Measurements from ENCODE around the gene ENHO. TPM values are rescaled to one million over a fixed set of nuclear protein-coding genes. Genes with fewer than 3 reads are reported as not detected.

Gene ENHO
- 18.0 TPM for polyA plus RNA-seq (2013, experiment 1 of 2)
- polyA plus RNA-seq (2013, experiment 2 of 2): 16.3 TPM

GRCh38 chr9:34522971-34523797 lies at the start of gene ENHO:
ENHO (minus strand) TSS chr9:34522990; CDS start chr9:34521695, 1,295 bp downstream.
- H3K14ac ChIP-seq (ENCODE audit: low read length): peak within 1 kb of the TSS; percentile 67
- peaks cover 7 to 11% of the 10 kb centered on the region in 2 donors for H3K4me1 ChIP-seq (ENCODE audit: control insufficient read depth in 2 of 2, insufficient read depth in 1 of 2, low read depth in 1 of 2, low read length in 2 of 2)
- H3K9ac ChIP-seq (ENCODE audit: low read depth, low read length, poor library complexity): peak within 1 kb of the TSS; percentile 82
- H3K27ac ChIP-seq (replicated peaks; ENCODE audit: low read length): no peak within 1 kb of the TSS
- no peaks in the 10 kb centered on the region for H3K36me3 ChIP-seq (replicated peaks in 1 of 2; ENCODE audit: control insufficient read depth in 2 of 2, insufficient read depth in 2 of 2, low read length in 2 of 2)
- H2BK120ac ChIP-seq (ENCODE audit: low read depth, low read length): peak within 1 kb of the TSS; percentile 1
- H2BK12ac ChIP-seq (ENCODE audit: low read length): peak within 1 kb of the TSS; percentile 64
- peak within 1 kb of the TSS; percentile 19 for H2BK5ac ChIP-seq (ENCODE audit: low read length)
- peak within 1 kb of the TSS; percentile 98 for H2AFZ ChIP-seq (ENCODE audit: low read length)
- H3K4me2 ChIP-seq (ENCODE audit: insufficient read depth, low read length, poor library complexity, severe bottlenecking): peak within 1 kb of the TSS; percentile 96
- H3K9me3 ChIP-seq (replicated peaks in 1 of 2; ENCODE audit: control insufficient read depth in 2 of 2, insufficient read depth in 1 of 2, low read depth in 1 of 2, low read length in 2 of 2): no peaks in the 10 kb centered on the region
- H4K8ac ChIP-seq (ENCODE audit: low read depth, low read length): no peak within 1 kb of the TSS
- H3K18ac ChIP-seq (ENCODE audit: low read length): peak within 1 kb of the TSS; percentile 97
- H3K27me3 ChIP-seq (ENCODE audit: control insufficient read depth in 3 of 3, insufficient read depth in 3 of 3, low read depth in 1 of 3, low read length in 3 of 3): peaks cover 0 to 16% (median 6%) of the 10 kb centered on the region in 3 experiments
- peak within 1 kb of the TSS; percentile 76 for H2AK5ac ChIP-seq (ENCODE audit: low read depth, low read length)
- no peak within 1 kb of the TSS for H3K4ac ChIP-seq (ENCODE audit: low read length)
- no peak within 1 kb of the TSS for H4K91ac ChIP-seq (ENCODE audit: low read depth, low read length, poor library complexity)
- H3K4me3 ChIP-seq (ENCODE audit: low read length in 2 of 2): peak within 1 kb of the TSS; percentile 57 to 82
- peak within 1 kb of the TSS; percentile 42 for H2BK15ac ChIP-seq (ENCODE audit: low read length)
- H3K23ac ChIP-seq (ENCODE audit: low read depth, low read length, poor library complexity): peak within 1 kb of the TSS; percentile 32
- DNase-seq (ENCODE audit: low spot score): peak; percentile 93
- H3K79me1 ChIP-seq (ENCODE audit: low read depth, low read length): no peaks in the 10 kb centered on the region
- no CpG with 5 or more reads among the region's 63 CpGs for WGBS, 2 donors (ENCODE audit: extremely low coverage in 2 of 2, insufficient read length in 2 of 2, insufficient replicate concordance in 1 of 2)

GRCh38 chr9:34572092-34572491 lies 49.3 kb upstream of the ENHO start:
- Histone ChIP-seq H2AFZ (ENCODE audit: low read length) (no peak overlapping the region), H2BK5ac (ENCODE audit: low read length) (no peak overlapping the region), H3K4me1 (ENCODE audit: control insufficient read depth in 2 of 2, insufficient read depth in 1 of 2, low read depth in 1 of 2, low read length in 2 of 2) (peaks cover 53 to 60% of the 10 kb centered on the region in 2 donors), H2AK5ac (ENCODE audit: low read depth, low read length) (peak overlapping the region; percentile 7), H4K91ac (ENCODE audit: low read depth, low read length, poor library complexity) (no peak overlapping the region), H3K14ac (ENCODE audit: low read length) (no peak overlapping the region), H2BK15ac (ENCODE audit: low read length) (no peak overlapping the region), H2BK12ac (ENCODE audit: low read length) (no peak overlapping the region), H3K4me3 (ENCODE audit: low read length in 2 of 2) (no peak overlapping the region), H3K27me3 (ENCODE audit: control insufficient read depth in 3 of 3, insufficient read depth in 3 of 3, low read depth in 1 of 3, low read length in 3 of 3) (no peaks in the 10 kb centered on the region), H4K8ac (ENCODE audit: low read depth, low read length) (no peak overlapping the region), H3K36me3 (replicated peaks in 1 of 2; ENCODE audit: control insufficient read depth in 2 of 2, insufficient read depth in 2 of 2, low read length in 2 of 2) (peaks cover 10 to 90% of the 10 kb centered on the region in 2 donors), H3K18ac (ENCODE audit: low read length) (no peak overlapping the region), H3K4ac (ENCODE audit: low read length) (no peak overlapping the region), H3K79me1 (ENCODE audit: low read depth, low read length) (peaks cover 7% of the 10 kb centered on the region), H3K4me2 (ENCODE audit: insufficient read depth, low read length, poor library complexity, severe bottlenecking) (no peak overlapping the region), H3K9me3 (replicated peaks in 1 of 2; ENCODE audit: control insufficient read depth in 2 of 2, insufficient read depth in 1 of 2, low read depth in 1 of 2, low read length in 2 of 2) (peaks cover 0 to 2% of the 10 kb centered on the region in 2 donors), H3K23ac (ENCODE audit: low read depth, low read length, poor library complexity) (no peak overlapping the region), H2BK120ac (ENCODE audit: low read depth, low read length) (no peak overlapping the region), H3K27ac (replicated peaks; ENCODE audit: low read length) (no peak overlapping the region), H3K9ac (ENCODE audit: low read depth, low read length, poor library complexity) (no peak overlapping the region)
- no peak for DNase-seq (ENCODE audit: low spot score)

- Histone ChIP-seq H3K27ac (replicated peaks; ENCODE audit: low read length) (no peak overlapping the region), H3K23ac (ENCODE audit: low read depth, low read length, poor library complexity) (no peak overlapping the region), H2BK15ac (ENCODE audit: low read length) (no peak overlapping the region), H3K18ac (ENCODE audit: low read length) (peak overlapping the region; percentile 81), H3K4me2 (ENCODE audit: insufficient read depth, low read length, poor library complexity, severe bottlenecking) (no peak overlapping the region), H3K14ac (ENCODE audit: low read length) (no peak overlapping the region), H4K8ac (ENCODE audit: low read depth, low read length) (no peak overlapping the region), H4K91ac (ENCODE audit: low read depth, low read length, poor library complexity) (no peak overlapping the region), H3K4me3 (ENCODE audit: low read length in 2 of 2) (no peak overlapping the region), H2BK120ac (ENCODE audit: low read depth, low read length) (no peak overlapping the region), H3K9me3 (replicated peaks in 1 of 2; ENCODE audit: control insufficient read depth in 2 of 2, insufficient read depth in 1 of 2, low read depth in 1 of 2, low read length in 2 of 2) (peaks cover 0 to 2% of the 10 kb centered on the region in 2 donors), H3K36me3 (replicated peaks in 1 of 2; ENCODE audit: control insufficient read depth in 2 of 2, insufficient read depth in 2 of 2, low read length in 2 of 2) (peaks cover 10 to 90% of the 10 kb centered on the region in 2 donors), H3K79me1 (ENCODE audit: low read depth, low read length) (peaks cover 7% of the 10 kb centered on the region), H2BK12ac (ENCODE audit: low read length) (peak overlapping the region; percentile 53), H3K4ac (ENCODE audit: low read length) (no peak overlapping the region), H2BK5ac (ENCODE audit: low read length) (no peak overlapping the region), H3K9ac (ENCODE audit: low read depth, low read length, poor library complexity) (no peak overlapping the region), H2AFZ (ENCODE audit: low read length) (no peak overlapping the region), H3K27me3 (ENCODE audit: control insufficient read depth in 3 of 3, insufficient read depth in 3 of 3, low read depth in 1 of 3, low read length in 3 of 3) (no peaks in the 10 kb centered on the region), H2AK5ac (ENCODE audit: low read depth, low read length) (no peak overlapping the region), H3K4me1 (ENCODE audit: control insufficient read depth in 2 of 2, insufficient read depth in 1 of 2, low read depth in 1 of 2, low read length in 2 of 2) (peaks cover 46 to 60% of the 10 kb centered on the region in 2 donors)
- no peak for DNase-seq (ENCODE audit: low spot score)
- WGBS, 2 donors (ENCODE audit: extremely low coverage in 2 of 2, insufficient read length in 2 of 2, insufficient replicate concordance in 1 of 2): no CpG with 5 or more reads among the region's 12 CpGs
Observed at GRCh38 chr9:34571481-34571810, 48.7 kb upstream of the ENHO start.

- Histone ChIP-seq H3K18ac (ENCODE audit: low read length) (peak overlapping the region; percentile 81), H3K27me3 (ENCODE audit: control insufficient read depth in 3 of 3, insufficient read depth in 3 of 3, low read depth in 1 of 3, low read length in 3 of 3) (no peaks in the 10 kb centered on the region), H2AK5ac (ENCODE audit: low read depth, low read length) (no peak overlapping the region), H4K91ac (ENCODE audit: low read depth, low read length, poor library complexity) (no peak overlapping the region), H3K9me3 (replicated peaks in 1 of 2; ENCODE audit: control insufficient read depth in 2 of 2, insufficient read depth in 1 of 2, low read depth in 1 of 2, low read length in 2 of 2) (peaks cover 0 to 2% of the 10 kb centered on the region in 2 donors), H3K79me1 (ENCODE audit: low read depth, low read length) (peaks cover 7% of the 10 kb centered on the region), H2BK5ac (ENCODE audit: low read length) (no peak overlapping the region), H3K36me3 (replicated peaks in 1 of 2; ENCODE audit: control insufficient read depth in 2 of 2, insufficient read depth in 2 of 2, low read length in 2 of 2) (peaks cover 10 to 90% of the 10 kb centered on the region in 2 donors), H2AFZ (ENCODE audit: low read length) (no peak overlapping the region), H3K4me3 (ENCODE audit: low read length in 2 of 2) (no peak overlapping the region), H3K9ac (ENCODE audit: low read depth, low read length, poor library complexity) (no peak overlapping the region), H2BK15ac (ENCODE audit: low read length) (no peak overlapping the region), H4K8ac (ENCODE audit: low read depth, low read length) (no peak overlapping the region), H3K4ac (ENCODE audit: low read length) (peak overlapping the region; percentile 27), H2BK12ac (ENCODE audit: low read length) (peak overlapping the region; percentile 53), H3K27ac (replicated peaks; ENCODE audit: low read length) (no peak overlapping the region), H3K4me2 (ENCODE audit: insufficient read depth, low read length, poor library complexity, severe bottlenecking) (no peak overlapping the region), H3K14ac (ENCODE audit: low read length) (no peak overlapping the region), H3K23ac (ENCODE audit: low read depth, low read length, poor library complexity) (no peak overlapping the region), H3K4me1 (ENCODE audit: control insufficient read depth in 2 of 2, insufficient read depth in 1 of 2, low read depth in 1 of 2, low read length in 2 of 2) (peaks cover 41 to 60% of the 10 kb centered on the region in 2 donors), H2BK120ac (ENCODE audit: low read depth, low read length) (no peak overlapping the region)
- DNase-seq (ENCODE audit: low spot score): no peak
- no CpG with 5 or more reads among the region's 7 CpGs for WGBS, 2 donors (ENCODE audit: extremely low coverage in 2 of 2, insufficient read length in 2 of 2, insufficient replicate concordance in 1 of 2)
Observed at GRCh38 chr9:34570809-34571480, 48.2 kb upstream of the ENHO start.
